ENCODE results near the gene VSIG10L2. TPM values are rescaled to one million over a fixed set of nuclear protein-coding genes. Genes with fewer than 3 reads are reported as not detected.

Gene VSIG10L2
- total RNA-seq, 1 experiment from 2014 or later, result not detected

DNA sequence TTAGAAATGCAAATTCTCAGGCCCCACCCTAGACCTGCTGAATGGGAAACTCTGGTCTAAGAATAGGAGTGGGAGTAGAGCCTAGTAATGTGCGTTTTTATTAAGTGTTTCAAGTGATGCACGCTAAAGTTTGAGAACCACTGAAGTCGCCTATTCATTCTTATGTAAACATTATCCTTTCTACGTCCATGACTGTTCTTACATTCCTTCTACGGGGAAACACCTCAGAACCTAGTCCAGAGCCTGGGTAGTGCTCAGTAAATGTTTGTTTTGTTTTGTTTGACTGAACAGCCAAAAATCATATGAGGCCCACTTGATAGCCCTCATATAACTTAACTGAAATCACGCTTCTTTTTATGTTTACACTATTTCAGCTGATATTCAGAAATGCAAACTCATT, 29.8 kb downstream of the VSIG10L2 start (continued):
- TF ChIP-seq, protein P1, sequence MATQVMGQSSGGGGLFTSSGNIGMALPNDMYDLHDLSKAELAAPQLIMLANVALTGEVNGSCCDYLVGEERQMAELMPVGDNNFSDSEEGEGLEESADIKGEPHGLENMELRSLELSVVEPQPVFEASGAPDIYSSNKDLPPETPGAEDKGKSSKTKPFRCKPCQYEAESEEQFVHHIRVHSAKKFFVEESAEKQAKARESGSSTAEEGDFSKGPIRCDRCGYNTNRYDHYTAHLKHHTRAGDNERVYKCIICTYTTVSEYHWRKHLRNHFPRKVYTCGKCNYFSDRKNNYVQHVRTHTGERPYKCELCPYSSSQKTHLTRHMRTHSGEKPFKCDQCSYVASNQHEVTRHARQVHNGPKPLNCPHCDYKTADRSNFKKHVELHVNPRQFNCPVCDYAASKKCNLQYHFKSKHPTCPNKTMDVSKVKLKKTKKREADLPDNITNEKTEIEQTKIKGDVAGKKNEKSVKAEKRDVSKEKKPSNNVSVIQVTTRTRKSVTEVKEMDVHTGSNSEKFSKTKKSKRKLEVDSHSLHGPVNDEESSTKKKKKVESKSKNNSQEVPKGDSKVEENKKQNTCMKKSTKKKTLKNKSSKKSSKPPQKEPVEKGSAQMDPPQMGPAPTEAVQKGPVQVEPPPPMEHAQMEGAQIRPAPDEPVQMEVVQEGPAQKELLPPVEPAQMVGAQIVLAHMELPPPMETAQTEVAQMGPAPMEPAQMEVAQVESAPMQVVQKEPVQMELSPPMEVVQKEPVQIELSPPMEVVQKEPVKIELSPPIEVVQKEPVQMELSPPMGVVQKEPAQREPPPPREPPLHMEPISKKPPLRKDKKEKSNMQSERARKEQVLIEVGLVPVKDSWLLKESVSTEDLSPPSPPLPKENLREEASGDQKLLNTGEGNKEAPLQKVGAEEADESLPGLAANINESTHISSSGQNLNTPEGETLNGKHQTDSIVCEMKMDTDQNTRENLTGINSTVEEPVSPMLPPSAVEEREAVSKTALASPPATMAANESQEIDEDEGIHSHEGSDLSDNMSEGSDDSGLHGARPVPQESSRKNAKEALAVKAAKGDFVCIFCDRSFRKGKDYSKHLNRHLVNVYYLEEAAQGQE (IDR thresholded peaks at IDR 0.05; ENCODE audit: low read depth), result no peak
- no peak for TF ChIP-seq POLR2AphosphoS5 (IDR thresholded peaks at IDR 0.05; ENCODE audit: low read depth, low read length)

DNA sequence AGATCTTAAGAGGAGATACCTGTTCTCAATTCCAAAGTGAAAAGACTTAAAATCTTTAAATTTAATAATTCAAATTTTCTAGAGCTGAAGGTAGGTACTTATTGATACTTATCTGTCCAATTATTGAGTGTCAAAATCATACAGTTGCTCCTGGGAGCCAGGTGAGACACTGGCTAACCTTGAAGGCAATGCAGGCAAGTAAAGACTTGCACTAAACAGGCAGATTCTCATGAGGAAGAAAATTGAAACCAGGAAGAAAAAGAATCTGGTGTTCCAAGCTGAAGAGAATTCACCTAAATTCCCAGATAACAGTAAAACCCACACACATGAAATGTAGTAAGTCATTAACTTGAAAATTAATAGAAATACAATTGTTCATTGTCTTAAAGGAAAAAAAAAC, 30.3 kb downstream of the VSIG10L2 start:
- Histone ChIP-seq H3K9me2 (ENCODE audit: insufficient read depth) (no peaks in the 10 kb centered on the region), H3K4me2 (ENCODE audit: low read length) (no peak overlapping the region), H3K4me3 (replicated peaks in 1 of 2; ENCODE audit: low read depth in 1 of 2, low read length in 2 of 2) (no peak overlapping the region), H4K20me1 (ENCODE audit: insufficient read depth) (no peaks in the 10 kb centered on the region), H3K9me3 (ENCODE audit: control insufficient read depth in 1 of 2, insufficient read depth in 1 of 2, low read depth in 1 of 2, low read length in 2 of 2) (no peaks in the 10 kb centered on the region), H3K27me3 (ENCODE audit: insufficient read depth, low read length) (no peaks in the 10 kb centered on the region), H3K27ac (ENCODE audit: low read depth, low read length) (no peak overlapping the region), H3K36me3 (ENCODE audit: control insufficient read depth in 1 of 2, insufficient read depth in 2 of 2, low read length in 2 of 2) (no peaks in the 10 kb centered on the region), H3K79me2 (ENCODE audit: insufficient read depth, low read length) (no peaks in the 10 kb centered on the region), H3K4me1 (ENCODE audit: control insufficient read depth in 1 of 2, insufficient read depth in 2 of 2, low read length in 2 of 2) (no peaks in the 10 kb centered on the region), H2AFZ (ENCODE audit: low read depth, low read length, poor library complexity, severe bottlenecking) (no peak overlapping the region), H3K9ac (ENCODE audit: low read length) (no peak overlapping the region)
- POLR2A ChIA-PET, result no interaction called here
- RAD21 ChIA-PET (ENCODE audit: low non-redundant PET in 1 of 2, low total read pairs in 2 of 2, uncharacterized antibody in 2 of 2, unreplicated experiment in 2 of 2), result no interaction called here
- ATAC-seq (no peak), DNase-seq (ENCODE audit: low read depth, low spot score) (no peak)
- no TSS peak for BruUV-seq (replicated peaks)
- TF ChIP-seq, protein P2, sequence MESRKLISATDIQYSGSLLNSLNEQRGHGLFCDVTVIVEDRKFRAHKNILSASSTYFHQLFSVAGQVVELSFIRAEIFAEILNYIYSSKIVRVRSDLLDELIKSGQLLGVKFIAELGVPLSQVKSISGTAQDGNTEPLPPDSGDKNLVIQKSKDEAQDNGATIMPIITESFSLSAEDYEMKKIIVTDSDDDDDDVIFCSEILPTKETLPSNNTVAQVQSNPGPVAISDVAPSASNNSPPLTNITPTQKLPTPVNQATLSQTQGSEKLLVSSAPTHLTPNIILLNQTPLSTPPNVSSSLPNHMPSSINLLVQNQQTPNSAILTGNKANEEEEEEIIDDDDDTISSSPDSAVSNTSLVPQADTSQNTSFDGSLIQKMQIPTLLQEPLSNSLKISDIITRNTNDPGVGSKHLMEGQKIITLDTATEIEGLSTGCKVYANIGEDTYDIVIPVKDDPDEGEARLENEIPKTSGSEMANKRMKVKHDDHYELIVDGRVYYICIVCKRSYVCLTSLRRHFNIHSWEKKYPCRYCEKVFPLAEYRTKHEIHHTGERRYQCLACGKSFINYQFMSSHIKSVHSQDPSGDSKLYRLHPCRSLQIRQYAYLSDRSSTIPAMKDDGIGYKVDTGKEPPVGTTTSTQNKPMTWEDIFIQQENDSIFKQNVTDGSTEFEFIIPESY (IDR thresholded peaks at IDR 0.05; ENCODE audit: extremely low read depth, insufficient replicate concordance, low read length), result no peak
- TF ChIP-seq, protein P3, sequence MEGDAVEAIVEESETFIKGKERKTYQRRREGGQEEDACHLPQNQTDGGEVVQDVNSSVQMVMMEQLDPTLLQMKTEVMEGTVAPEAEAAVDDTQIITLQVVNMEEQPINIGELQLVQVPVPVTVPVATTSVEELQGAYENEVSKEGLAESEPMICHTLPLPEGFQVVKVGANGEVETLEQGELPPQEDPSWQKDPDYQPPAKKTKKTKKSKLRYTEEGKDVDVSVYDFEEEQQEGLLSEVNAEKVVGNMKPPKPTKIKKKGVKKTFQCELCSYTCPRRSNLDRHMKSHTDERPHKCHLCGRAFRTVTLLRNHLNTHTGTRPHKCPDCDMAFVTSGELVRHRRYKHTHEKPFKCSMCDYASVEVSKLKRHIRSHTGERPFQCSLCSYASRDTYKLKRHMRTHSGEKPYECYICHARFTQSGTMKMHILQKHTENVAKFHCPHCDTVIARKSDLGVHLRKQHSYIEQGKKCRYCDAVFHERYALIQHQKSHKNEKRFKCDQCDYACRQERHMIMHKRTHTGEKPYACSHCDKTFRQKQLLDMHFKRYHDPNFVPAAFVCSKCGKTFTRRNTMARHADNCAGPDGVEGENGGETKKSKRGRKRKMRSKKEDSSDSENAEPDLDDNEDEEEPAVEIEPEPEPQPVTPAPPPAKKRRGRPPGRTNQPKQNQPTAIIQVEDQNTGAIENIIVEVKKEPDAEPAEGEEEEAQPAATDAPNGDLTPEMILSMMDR (IDR thresholded peaks at IDR 0.05 in 2 of 3, conservative IDR thresholded peaks at IDR 0.05 in 1 of 3; ENCODE audit: borderline replicate concordance in 1 of 3, insufficient read depth in 1 of 3, low read depth in 2 of 3, low read length in 2 of 3), result no peak
- TF ChIP-seq POLR2A (IDR thresholded peaks at IDR 0.05; ENCODE audit: borderline replicate concordance, extremely low read depth, insufficient read depth, insufficient read length) (no peak), SP1 (IDR thresholded peaks at IDR 0.05; ENCODE audit: low read depth) (no peak), TCF7L2 (IDR thresholded peaks at IDR 0.05; ENCODE audit: borderline replicate concordance, extremely low read depth, insufficient read depth, insufficient read length) (no peak), FOSL1 (IDR thresholded peaks at IDR 0.05; ENCODE audit: low read depth) (no peak), EZH2 (IDR thresholded peaks at IDR 0.05) (no peak), SRF (IDR thresholded peaks at IDR 0.05; ENCODE audit: low read depth) (no peak), JUND (IDR thresholded peaks at IDR 0.05) (no peak), EZH2phosphoT487 (IDR thresholded peaks at IDR 0.05; ENCODE audit: borderline replicate concordance) (no peak), EGR1 (IDR thresholded peaks at IDR 0.05; ENCODE audit: low read depth) (no peak)
- intact Hi-C loops (cut with micrococcal nuclease), result no loop called here
- CTCF ChIA-PET, result no interaction called here
